ENCODE results near the gene DPEP3. TPM values are rescaled to one million over a fixed set of nuclear protein-coding genes. Genes with fewer than 3 reads are reported as not detected.
A peak's percentile ranks its signal among the peaks of the same experiment; 100 is the strongest.
"Not testable (repeated sequence)": the region's sequence is repeated elsewhere in the genome, so short reads cannot be mapped to it uniquely, and the experiment has no call there.

Gene DPEP3
- total RNA-seq, 1 donor from 2014 or later = not detected

GRCh38 chr16:67941469-67942199 lies 38.7 kb downstream of the DPEP3 start:
- no peaks in the 10 kb centered on the region for H3K9me3 Mint-ChIP-seq (ENCODE audit: low read depth)

GRCh38 chr16:67940446-67941089 lies 39.7 kb downstream of the DPEP3 start:
- H3K9me3 Mint-ChIP-seq (ENCODE audit: low read depth) = no peaks in the 10 kb centered on the region
- H3K4me1 Mint-ChIP-seq (ENCODE audit: low read depth) = peaks cover 12% of the 10 kb centered on the region
- TF ChIP-seq CTCF (IDR thresholded peaks at IDR 0.05) = no peak
- H3K36me3 Mint-ChIP-seq (ENCODE audit: low read depth) = peaks cover 15% of the 10 kb centered on the region
- H3K4me3 Mint-ChIP-seq (ENCODE audit: unreplicated experiment) = no peak overlapping the region
- H3K27me3 Mint-ChIP-seq (ENCODE audit: low read depth) = no peaks in the 10 kb centered on the region
- no peak for DNase-seq (ENCODE audit: low spot score)
- H3K27ac Mint-ChIP-seq (ENCODE audit: unreplicated experiment) = no peak overlapping the region

More at GRCh38 chr16:67941469-67942199, 38.7 kb downstream of the DPEP3 start:
- H3K36me3 Mint-ChIP-seq (ENCODE audit: low read depth) = peaks cover 20% of the 10 kb centered on the region
- DNase-seq (ENCODE audit: low spot score) = no peak
- peak overlapping the region; percentile 17 for H3K27ac Mint-ChIP-seq (ENCODE audit: unreplicated experiment)
- no peaks in the 10 kb centered on the region for H3K27me3 Mint-ChIP-seq (ENCODE audit: low read depth)
- peaks cover 9% of the 10 kb centered on the region for H3K4me1 Mint-ChIP-seq (ENCODE audit: low read depth)
- no peak overlapping the region for H3K4me3 Mint-ChIP-seq (ENCODE audit: unreplicated experiment)
- no peak for TF ChIP-seq CTCF (IDR thresholded peaks at IDR 0.05)

GRCh38 chr16:67939507-67940445 lies 40.5 kb downstream of the DPEP3 start:
- H3K27me3 Mint-ChIP-seq (ENCODE audit: low read depth) = no peaks in the 10 kb centered on the region
- no peak overlapping the region for H3K27ac Mint-ChIP-seq (ENCODE audit: unreplicated experiment)
- no peak for TF ChIP-seq CTCF (IDR thresholded peaks at IDR 0.05)
- H3K4me1 Mint-ChIP-seq (ENCODE audit: low read depth) = peaks cover 19% of the 10 kb centered on the region
- DNase-seq (ENCODE audit: low spot score) = no peak
- no peak overlapping the region for H3K4me3 Mint-ChIP-seq (ENCODE audit: unreplicated experiment)
- peaks cover 13% of the 10 kb centered on the region for H3K36me3 Mint-ChIP-seq (ENCODE audit: low read depth)
- H3K9me3 Mint-ChIP-seq (ENCODE audit: low read depth) = no peaks in the 10 kb centered on the region

- H3K4me3 Mint-ChIP-seq (ENCODE audit: unreplicated experiment) = peak overlapping the region; percentile 98
- not testable (repeated sequence) for H3K36me3 Mint-ChIP-seq (ENCODE audit: low read depth); H3K27me3 Mint-ChIP-seq (ENCODE audit: low read depth); H3K9me3 Mint-ChIP-seq (ENCODE audit: low read depth); DNase-seq (ENCODE audit: low spot score)
- peak overlapping the region; percentile 27 for H3K27ac Mint-ChIP-seq (ENCODE audit: unreplicated experiment)
- peaks cover 27% of the 10 kb centered on the region for H3K4me1 Mint-ChIP-seq (ENCODE audit: low read depth)
These were observed 42.6 kb downstream of the DPEP3 start for GRCh38 chr16:67937713-67938112.

- H3K9me3 Mint-ChIP-seq (ENCODE audit: low read depth) = no peaks in the 10 kb centered on the region
- H3K4me1 Mint-ChIP-seq (ENCODE audit: low read depth) = peaks cover 27% of the 10 kb centered on the region
- peaks cover 8% of the 10 kb centered on the region for H3K36me3 Mint-ChIP-seq (ENCODE audit: low read depth)
- DNase-seq (ENCODE audit: low spot score) = no peak
- H3K4me3 Mint-ChIP-seq (ENCODE audit: unreplicated experiment) = peak overlapping the region; percentile 98
- H3K27me3 Mint-ChIP-seq (ENCODE audit: low read depth) = no peaks in the 10 kb centered on the region
- peak overlapping the region; percentile 97 for H3K27ac Mint-ChIP-seq (ENCODE audit: unreplicated experiment)
- TF ChIP-seq CTCF (IDR thresholded peaks at IDR 0.05) = no peak
These were observed 43.3 kb downstream of the DPEP3 start for GRCh38 chr16:67936880-67937605.

Data from chondrocyte (in vitro differentiated cells).